Right lobe of liver (tissue), 6 donors: ENCODE results near the gene CCDC121. TPM values are rescaled to one million over a fixed set of nuclear protein-coding genes. Genes with fewer than 3 reads are reported as not detected.
"Not testable (repeated sequence)": the region's sequence is repeated elsewhere in the genome, so short reads cannot be mapped to it uniquely, and the experiment has no call there.

ENCODE experiments used
- ATAC-seq, 4 donors: fragments of 200-7000 bp; cut with Tn5 transposase; one replicate each; pipeline ENCODE4 v1.9.1; 2020; ENCODE audit warnings: mild to moderate bottlenecking in 4 of 4, moderate library complexity in 4 of 4
- DNase-seq, 3 donors: peaks; one replicate each; pipeline ENCODE4 v3.0.0-alpha.2; 2020
- H3K27ac ChIP-seq, 3 donors: fragments of 200-600 bp; one replicate each; pipeline ENCODE4 v1.8.0; 2022
- H3K27me3 ChIP-seq, 2 donors: fragments of 200-600 bp; one replicate each; pipeline ENCODE4 v1.8.0; 2022
- H3K36me3 ChIP-seq, 4 donors: fragments of 200-600 bp; sonication (generic) in 1 of 4; one replicate each; pipeline versions ENCODE4 v1.5.1 to v1.8.0; 2017 to 2022; ENCODE audit warnings: control low read depth in 1 of 4
- H3K4me1 ChIP-seq, 4 donors: fragments of 200-600 bp; sonication (generic) in 1 of 4; one replicate each; pipeline versions ENCODE4 v1.5.1 to v1.8.0; 2017 to 2022; ENCODE audit warnings: control low read depth in 1 of 4
- H3K4me3 ChIP-seq, 3 donors: fragments of 200-600 bp; one replicate each; pipeline ENCODE4 v1.8.0; 2022
- H3K9me3 ChIP-seq, 4 donors: fragments of 200-600 bp; sonication (generic) in 1 of 4; one replicate each; pipeline versions ENCODE4 v1.5.1 to v1.8.0; 2017 to 2022; ENCODE audit warnings: control low read depth in 1 of 4
- POLR2A ChIP-seq: fragments of 450-650 bp; IDR thresholded peaks from one replicate; pipeline ENCODE4 v1.6.1; 2017; ENCODE audit warnings: antibody characterized with exemption, mild to moderate bottlenecking
- WGBS: methylation state at CpG from one replicate; pipeline ENCODE4 v1.1.6; 2018; ENCODE audit warnings: low coverage, low lambda C conversion rate; ENCODE audit not compliant: insufficient coverage; ENCODE audit errors: missing lambda C conversion rate; 5-methylcytosine and 5-hydroxymethylcytosine counted together
- intact Hi-C, 2 donors: fragments of 100-400 bp; cut with DNase I; formaldehyde crosslinking; loops; one replicate each; pipeline versions ENCODE4 v1.11.2 to v1.14.1; 2022
- total RNA-seq, 6 experiments: library from RNA; depleted of rRNA in 2 of 6; stranded (reverse); fragments of >200 nt in 2 of 6; fragmentation: NEBNext Ultra II Directional in 3 of 6; extraction: Animal tissue kit (Norgen Biotek cat#: 25700) in 3 of 6; gene quantifications; one replicate each; pipeline versions ENCODE4 v1.1.0 to v1.2.4, GENCODE V29; 2016 to 2023
- TF ChIP-seq, protein P1 (sequence below), 4 donors: fragments of 200-600 bp in 3 of 4; fragments of 450-650 bp in 1 of 4; IDR thresholded peaks; one replicate each; pipeline versions ENCODE4 v1.5.1 to v1.8.0; 2016 to 2022; ENCODE audit warnings: antibody characterized with exemption in 4 of 4, mild to moderate bottlenecking in 2 of 4
- donor health status: DM: no; HTN: yes; CAD: no.
- donor health status: DM: no; HTN: no; CAD: no.
- donor health status: DM: no; HTN: no; CAD: no.
- donor health status: DM: no; HTN: yes; CAD: no.
- donor health status: DM: no; HTN: yes; CAD: no.

CCDC121 gene
- total RNA-seq, 6 experiments from 2014 or later: 0.74 to 2.1 (median 1.5) TPM

DNA sequence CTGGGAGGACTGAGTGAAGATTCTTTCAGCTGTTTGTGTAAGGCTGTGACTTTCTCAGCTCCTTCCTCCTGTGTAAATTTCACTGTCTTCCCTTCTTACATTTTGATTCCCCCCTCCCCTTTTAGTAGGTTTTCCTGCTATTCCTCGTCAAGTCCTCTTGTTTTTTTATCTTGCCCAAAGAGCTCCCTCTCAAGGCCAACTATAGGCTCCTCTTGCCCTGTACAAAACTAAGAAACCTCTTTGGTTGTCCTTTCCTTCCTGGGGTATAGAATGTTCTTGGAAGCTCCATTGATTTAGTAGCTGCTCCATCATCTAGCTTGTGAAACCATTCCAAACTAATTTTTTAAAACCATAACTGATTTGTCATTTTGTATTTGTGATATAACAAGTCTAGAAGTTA is 7.3 kb downstream of the CCDC121 start:
- no peak overlapping the region for H3K4me3 ChIP-seq
- no peaks in the 10 kb centered on the region for H3K27me3 ChIP-seq
- 83% methylated on average over 1 of the region's 1 CpG for WGBS
- ATAC-seq (no peak), DNase-seq (no peak)
- no peak overlapping the region for H3K27ac ChIP-seq
- no peaks in the 10 kb centered on the region for H3K9me3 ChIP-seq
- no peaks in the 10 kb centered on the region for H3K4me1 ChIP-seq
- peaks cover 0 to 68% (median 24%) of the 10 kb centered on the region in 4 donors for H3K36me3 ChIP-seq
- TF ChIP-seq POLR2A: no peak
- TF ChIP-seq, protein P1, sequence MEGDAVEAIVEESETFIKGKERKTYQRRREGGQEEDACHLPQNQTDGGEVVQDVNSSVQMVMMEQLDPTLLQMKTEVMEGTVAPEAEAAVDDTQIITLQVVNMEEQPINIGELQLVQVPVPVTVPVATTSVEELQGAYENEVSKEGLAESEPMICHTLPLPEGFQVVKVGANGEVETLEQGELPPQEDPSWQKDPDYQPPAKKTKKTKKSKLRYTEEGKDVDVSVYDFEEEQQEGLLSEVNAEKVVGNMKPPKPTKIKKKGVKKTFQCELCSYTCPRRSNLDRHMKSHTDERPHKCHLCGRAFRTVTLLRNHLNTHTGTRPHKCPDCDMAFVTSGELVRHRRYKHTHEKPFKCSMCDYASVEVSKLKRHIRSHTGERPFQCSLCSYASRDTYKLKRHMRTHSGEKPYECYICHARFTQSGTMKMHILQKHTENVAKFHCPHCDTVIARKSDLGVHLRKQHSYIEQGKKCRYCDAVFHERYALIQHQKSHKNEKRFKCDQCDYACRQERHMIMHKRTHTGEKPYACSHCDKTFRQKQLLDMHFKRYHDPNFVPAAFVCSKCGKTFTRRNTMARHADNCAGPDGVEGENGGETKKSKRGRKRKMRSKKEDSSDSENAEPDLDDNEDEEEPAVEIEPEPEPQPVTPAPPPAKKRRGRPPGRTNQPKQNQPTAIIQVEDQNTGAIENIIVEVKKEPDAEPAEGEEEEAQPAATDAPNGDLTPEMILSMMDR (IDR thresholded peaks at IDR 0.05): no peak
- intact Hi-C loops: no loop called here

DNA sequence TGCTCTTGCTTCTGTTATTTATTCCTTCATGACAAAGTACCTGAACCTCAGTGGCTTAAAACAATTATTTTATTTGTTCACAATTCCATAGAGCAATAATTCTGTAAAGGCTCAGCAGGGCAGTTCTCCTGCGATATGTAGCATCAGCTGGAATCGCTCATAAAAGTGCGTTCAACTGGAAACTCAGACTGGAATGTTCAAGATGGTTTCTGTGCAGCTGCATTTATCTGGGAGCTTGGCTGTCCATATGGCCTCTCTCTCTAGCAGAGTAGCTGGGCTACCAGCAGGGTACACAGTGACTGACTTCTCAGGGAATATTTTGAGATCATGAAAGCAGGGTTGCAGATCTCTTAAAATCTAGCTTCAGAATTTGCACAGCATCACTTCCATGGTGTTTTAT is 13.5 kb downstream of the CCDC121 start:
- no peak overlapping the region for H3K4me3 ChIP-seq
- H3K27ac ChIP-seq: no peak overlapping the region
- H3K36me3 ChIP-seq: peaks cover 0 to 53% (median 17%) of the 10 kb centered on the region in 4 donors
- DNase-seq (no peak), ATAC-seq (no peak)
- no peaks in the 10 kb centered on the region for H3K4me1 ChIP-seq
- no peaks in the 10 kb centered on the region for H3K9me3 ChIP-seq
- 97% methylated on average over 3 of the region's 3 CpGs for WGBS
- intact Hi-C loops: no loop called here
- H3K27me3 ChIP-seq: no peaks in the 10 kb centered on the region
- TF ChIP-seq POLR2A: no peak
- TF ChIP-seq, protein P1 (IDR thresholded peaks at IDR 0.05): no peak

GRCh38 chr2:27613985-27614384 is 14.8 kb downstream of the CCDC121 start:
- Histone ChIP-seq H3K27me3 (no peaks in the 10 kb centered on the region), H3K9me3 (no peaks in the 10 kb centered on the region), H3K4me1 (no peaks in the 10 kb centered on the region), H3K36me3 (peaks cover 0 to 53% (median 16%) of the 10 kb centered on the region in 4 donors), H3K4me3 (no peak overlapping the region), H3K27ac (no peak overlapping the region)
- DNase-seq (no peak), ATAC-seq (no peak)
- WGBS: 63% methylated on average over 2 of the region's 2 CpGs
- intact Hi-C loops: no loop called here
- no peak for TF ChIP-seq POLR2A
- TF ChIP-seq, protein P1 (IDR thresholded peaks at IDR 0.05): no peak

DNA sequence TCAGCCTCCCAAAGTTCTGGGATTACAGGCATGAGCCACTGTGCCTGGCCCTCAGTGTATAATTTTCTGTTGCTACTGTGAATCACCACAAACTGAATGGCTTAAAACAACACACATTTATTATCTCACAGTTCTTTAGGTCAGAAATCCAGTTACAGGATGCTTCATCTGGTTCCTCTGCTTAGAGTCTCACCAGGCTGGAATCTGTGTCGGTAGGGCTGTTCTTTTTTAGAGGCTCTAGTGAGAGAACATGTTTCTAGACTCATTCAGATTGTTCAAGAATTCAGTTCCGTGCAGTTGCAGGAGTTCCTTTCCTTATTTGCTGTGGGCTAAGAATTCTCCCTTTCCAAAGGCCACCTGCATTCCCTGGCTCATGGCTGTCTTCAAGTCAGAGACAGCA is 22.2 kb downstream of the CCDC121 start:
- no peaks in the 10 kb centered on the region for H3K27me3 ChIP-seq
- intact Hi-C loops: no loop called here
- WGBS: no CpG with 5 or more reads among the region's 2 CpGs
- DNase-seq (no peak), ATAC-seq (no peak)
- no peak overlapping the region for H3K27ac ChIP-seq
- TF ChIP-seq POLR2A: no peak
- TF ChIP-seq, protein P1 (IDR thresholded peaks at IDR 0.05): no peak
- H3K36me3 ChIP-seq: peaks cover 0 to 69% (median 19%) of the 10 kb centered on the region in 4 donors
- no peaks in the 10 kb centered on the region for H3K4me1 ChIP-seq
- H3K4me3 ChIP-seq: no peak overlapping the region
- H3K9me3 ChIP-seq: no peaks in the 10 kb centered on the region

GRCh38 chr2:27596627-27597026 is 32.2 kb downstream of the CCDC121 start:
- Histone ChIP-seq H3K4me3 (no peak overlapping the region), H3K27ac (no peak overlapping the region), H3K27me3 (no peaks in the 10 kb centered on the region), H3K36me3 (peaks cover 0 to 22% (median 0%) of the 10 kb centered on the region in 4 donors), H3K4me1 (no peaks in the 10 kb centered on the region), H3K9me3 (no peaks in the 10 kb centered on the region)
- ATAC-seq (no peak), DNase-seq (no peak)
- intact Hi-C loops: no loop called here
- 86% methylated on average over 1 of the region's 1 CpG for WGBS
- TF ChIP-seq POLR2A: no peak
- TF ChIP-seq, protein P1 (IDR thresholded peaks at IDR 0.05): no peak

- H3K9me3 ChIP-seq, H3K4me1 ChIP-seq, DNase-seq, intact Hi-C loops, ATAC-seq, H3K27ac ChIP-seq, H3K27me3 ChIP-seq, H3K4me3 ChIP-seq: not testable (repeated sequence)
- 95% methylated on average over 4 of the region's 9 CpGs for WGBS
- peaks cover 0 to 13% (median 0%) of the 10 kb centered on the region in 4 donors for H3K36me3 ChIP-seq
Measured at GRCh38 chr2:27595412-27595811, 33.4 kb downstream of the CCDC121 start.

DNA sequence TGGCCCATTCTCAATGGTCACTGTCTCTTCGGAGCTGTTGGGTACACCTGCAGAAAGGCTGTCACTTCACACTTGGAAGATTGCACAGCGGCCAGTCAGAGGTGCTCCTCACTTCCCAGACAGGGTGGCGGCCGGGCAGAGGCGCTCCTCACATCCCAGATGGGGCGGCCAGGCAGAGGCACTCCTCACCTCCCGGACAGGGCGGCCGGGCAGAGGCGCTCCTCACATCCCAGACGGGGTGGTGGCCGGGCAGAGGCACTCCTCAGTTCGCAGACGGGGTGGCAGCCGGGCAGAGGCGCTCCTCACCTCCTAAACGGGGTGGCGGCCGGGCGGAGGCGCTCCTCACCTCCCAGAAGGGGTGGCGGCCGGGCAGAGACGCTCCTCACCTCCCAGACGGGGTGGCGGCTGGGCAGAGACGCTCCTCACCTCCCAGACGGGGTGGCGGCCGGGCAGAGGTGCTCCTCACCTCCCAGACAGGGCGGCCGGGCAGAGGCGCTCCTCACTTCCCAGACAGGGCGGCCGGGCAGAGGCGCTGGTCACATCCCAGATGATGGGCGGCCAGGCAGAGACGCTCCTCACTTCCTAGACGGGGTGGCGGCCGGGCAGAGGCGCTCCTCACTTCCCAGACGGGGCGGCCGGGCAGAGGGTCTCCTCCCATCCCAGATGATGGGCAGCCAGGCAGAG is 34.6 kb downstream of the CCDC121 start:
- H3K27ac ChIP-seq, intact Hi-C loops: not testable (repeated sequence)

More for the DNA sequence above, 34.6 kb downstream of the CCDC121 start:
- 100% methylated on average over 3 of the region's 45 CpGs for WGBS
- H3K27me3 ChIP-seq, H3K36me3 ChIP-seq, DNase-seq, H3K4me3 ChIP-seq, H3K9me3 ChIP-seq, ATAC-seq, H3K4me1 ChIP-seq: not testable (repeated sequence)
